ENCODE measurements around the gene MLH3.

Gene MLH3

DNA sequence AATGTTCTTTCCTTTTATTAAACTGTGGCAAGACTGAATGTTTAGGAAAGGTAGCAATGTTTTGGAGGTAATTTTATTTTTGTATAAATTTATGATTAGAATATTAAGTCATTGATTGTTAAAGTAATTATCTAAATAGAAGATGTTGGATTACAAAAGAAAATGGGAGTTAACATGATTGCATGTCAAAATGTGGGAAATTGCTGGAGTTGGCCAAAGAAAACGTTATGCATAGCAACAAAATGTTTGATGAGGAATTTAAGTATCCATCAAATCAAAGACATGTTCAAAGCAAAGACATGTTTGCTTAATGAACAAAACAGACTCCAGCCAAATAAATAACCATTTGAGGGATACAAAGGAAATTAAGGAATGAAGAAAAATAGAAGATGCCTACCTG lies 3.2 kb upstream of the MLH3 start:
- TF ChIP-seq TOX (CRISPR knock-in tag; IDR thresholded peaks at IDR 0.05; ENCODE audit: borderline replicate concordance): peak; percentile 31; the same call in 1 of the 2 replicates
- no peak for TF ChIP-seq RARB (CRISPR knock-in tag; IDR thresholded peaks at IDR 0.05)
- no peak for TF ChIP-seq ARNTL (CRISPR knock-in tag; IDR thresholded peaks at IDR 0.05; ENCODE audit: borderline replicate concordance, low read depth)
- no peak for TF ChIP-seq ZNF70 (CRISPR knock-in tag; IDR thresholded peaks at IDR 0.05)
- ATAC-seq: no peak

DNA sequence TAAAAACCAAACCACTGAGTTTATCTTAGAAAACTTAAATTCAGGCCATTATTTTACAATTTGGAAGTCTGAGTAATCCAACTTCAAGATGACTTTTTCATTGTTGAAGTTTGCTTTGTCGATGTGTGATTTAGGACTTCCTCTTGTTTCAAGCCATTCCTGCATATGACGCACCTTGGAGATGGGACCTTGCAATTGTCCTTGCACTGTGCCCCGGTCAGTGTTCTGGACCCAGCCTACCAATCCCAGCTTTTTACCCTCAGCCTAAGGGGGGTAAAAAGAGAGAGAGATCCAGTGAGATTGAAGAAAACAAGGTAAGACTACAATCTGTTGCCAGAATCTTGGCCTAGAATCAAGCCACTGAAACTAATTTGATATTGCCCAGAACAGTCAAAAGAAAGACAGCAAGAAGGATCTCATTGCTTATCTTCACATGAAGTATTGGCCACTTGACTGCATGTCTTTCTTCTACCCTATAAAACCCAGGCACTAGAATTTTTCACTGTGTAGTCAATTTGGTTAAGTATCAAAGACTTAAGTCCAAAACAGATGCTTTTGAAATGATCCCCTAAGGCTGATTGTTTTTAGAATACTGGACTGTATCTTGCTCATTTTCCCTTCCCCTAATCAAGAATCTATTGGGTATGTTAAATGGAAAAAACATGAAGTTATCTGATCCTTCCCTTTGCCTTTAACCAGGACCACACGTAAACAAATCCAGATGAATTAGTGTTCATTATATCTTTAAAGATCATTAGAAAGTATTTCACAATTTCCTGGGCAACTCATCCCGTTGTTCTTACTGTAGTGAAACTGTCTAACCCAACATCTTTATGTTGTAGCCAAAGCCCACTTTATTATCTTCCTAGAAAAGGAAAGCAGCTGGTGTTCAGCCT lies 2.4 kb upstream of the MLH3 start:
- TF ChIP-seq ISL1 (CRISPR knock-in tag; IDR thresholded peaks at IDR 0.05): peak; percentile 81
- TF ChIP-seq TOX (CRISPR knock-in tag; IDR thresholded peaks at IDR 0.05; ENCODE audit: borderline replicate concordance): peak; percentile 35; the same call in 1 of the 2 replicates
- TF ChIP-seq TCF4 (CRISPR knock-in tag; IDR thresholded peaks at IDR 0.05; ENCODE audit: borderline replicate concordance): peak; percentile 63; the same call in 1 of the 2 replicates
- no peak for TF ChIP-seq ZNF8 (CRISPR knock-in tag; IDR thresholded peaks at IDR 0.05)
- TF ChIP-seq, protein P1, sequence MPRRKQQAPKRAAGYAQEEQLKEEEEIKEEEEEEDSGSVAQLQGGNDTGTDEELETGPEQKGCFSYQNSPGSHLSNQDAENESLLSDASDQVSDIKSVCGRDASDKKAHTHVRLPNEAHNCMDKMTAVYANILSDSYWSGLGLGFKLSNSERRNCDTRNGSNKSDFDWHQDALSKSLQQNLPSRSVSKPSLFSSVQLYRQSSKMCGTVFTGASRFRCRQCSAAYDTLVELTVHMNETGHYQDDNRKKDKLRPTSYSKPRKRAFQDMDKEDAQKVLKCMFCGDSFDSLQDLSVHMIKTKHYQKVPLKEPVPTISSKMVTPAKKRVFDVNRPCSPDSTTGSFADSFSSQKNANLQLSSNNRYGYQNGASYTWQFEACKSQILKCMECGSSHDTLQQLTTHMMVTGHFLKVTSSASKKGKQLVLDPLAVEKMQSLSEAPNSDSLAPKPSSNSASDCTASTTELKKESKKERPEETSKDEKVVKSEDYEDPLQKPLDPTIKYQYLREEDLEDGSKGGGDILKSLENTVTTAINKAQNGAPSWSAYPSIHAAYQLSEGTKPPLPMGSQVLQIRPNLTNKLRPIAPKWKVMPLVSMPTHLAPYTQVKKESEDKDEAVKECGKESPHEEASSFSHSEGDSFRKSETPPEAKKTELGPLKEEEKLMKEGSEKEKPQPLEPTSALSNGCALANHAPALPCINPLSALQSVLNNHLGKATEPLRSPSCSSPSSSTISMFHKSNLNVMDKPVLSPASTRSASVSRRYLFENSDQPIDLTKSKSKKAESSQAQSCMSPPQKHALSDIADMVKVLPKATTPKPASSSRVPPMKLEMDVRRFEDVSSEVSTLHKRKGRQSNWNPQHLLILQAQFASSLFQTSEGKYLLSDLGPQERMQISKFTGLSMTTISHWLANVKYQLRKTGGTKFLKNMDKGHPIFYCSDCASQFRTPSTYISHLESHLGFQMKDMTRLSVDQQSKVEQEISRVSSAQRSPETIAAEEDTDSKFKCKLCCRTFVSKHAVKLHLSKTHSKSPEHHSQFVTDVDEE (CRISPR knock-in tag; IDR thresholded peaks at IDR 0.05): 0 out of 2 replicates have a peak, but pooled peaks have one; percentile 54
- TF ChIP-seq CREB5 (CRISPR knock-in tag; IDR thresholded peaks at IDR 0.05; ENCODE audit: low read depth): no peak
- TF ChIP-seq, protein P2, sequence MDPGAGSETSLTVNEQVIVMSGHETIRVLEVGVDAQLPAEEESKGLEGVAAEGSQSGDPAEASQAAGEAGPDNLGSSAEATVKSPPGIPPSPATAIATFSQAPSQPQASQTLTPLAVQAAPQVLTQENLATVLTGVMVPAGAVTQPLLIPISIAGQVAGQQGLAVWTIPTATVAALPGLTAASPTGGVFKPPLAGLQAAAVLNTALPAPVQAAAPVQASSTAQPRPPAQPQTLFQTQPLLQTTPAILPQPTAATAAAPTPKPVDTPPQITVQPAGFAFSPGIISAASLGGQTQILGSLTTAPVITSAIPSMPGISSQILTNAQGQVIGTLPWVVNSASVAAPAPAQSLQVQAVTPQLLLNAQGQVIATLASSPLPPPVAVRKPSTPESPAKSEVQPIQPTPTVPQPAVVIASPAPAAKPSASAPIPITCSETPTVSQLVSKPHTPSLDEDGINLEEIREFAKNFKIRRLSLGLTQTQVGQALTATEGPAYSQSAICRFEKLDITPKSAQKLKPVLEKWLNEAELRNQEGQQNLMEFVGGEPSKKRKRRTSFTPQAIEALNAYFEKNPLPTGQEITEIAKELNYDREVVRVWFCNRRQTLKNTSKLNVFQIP (CRISPR knock-in tag; IDR thresholded peaks at IDR 0.05; ENCODE audit: borderline replicate concordance, low read depth): no peak
- TF ChIP-seq CSDC2 (CRISPR knock-in tag; IDR thresholded peaks at IDR 0.05): no peak
- TF ChIP-seq SNAI2 (CRISPR knock-in tag; IDR thresholded peaks at IDR 0.05): peak; percentile 97
- TF ChIP-seq OSR1 (CRISPR knock-in tag; IDR thresholded peaks at IDR 0.05): no peak
- 0 out of 2 replicates have a peak, but pooled peaks have one; percentile 30 for TF ChIP-seq PATZ1 (CRISPR knock-in tag; IDR thresholded peaks at IDR 0.05; ENCODE audit: borderline replicate concordance)
- peak; percentile 76 for ATAC-seq

DNA sequence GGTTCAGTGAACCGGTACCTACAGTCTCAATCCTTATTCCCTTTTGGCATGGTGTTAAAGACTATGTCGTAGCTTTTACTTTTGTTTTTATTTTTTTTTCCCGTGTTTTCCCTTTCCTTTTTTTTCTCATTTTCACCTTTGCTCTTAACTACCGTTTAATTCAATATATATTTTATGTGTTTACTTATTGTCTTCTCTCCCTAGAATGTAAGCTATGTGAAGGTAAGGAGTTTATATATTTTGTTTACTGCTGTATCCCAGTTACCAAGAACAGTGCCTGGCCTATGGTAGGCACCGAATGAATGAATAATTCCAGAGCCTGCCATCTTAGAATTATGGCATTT lies 261 bp upstream of the MLH3 start:
- ATAC-seq: no peak
- TF ChIP-seq CREB5 (CRISPR knock-in tag; IDR thresholded peaks at IDR 0.05; ENCODE audit: low read depth): no peak
- no peak for TF ChIP-seq SNAI2 (CRISPR knock-in tag; IDR thresholded peaks at IDR 0.05)
- TF ChIP-seq ARNTL (CRISPR knock-in tag; IDR thresholded peaks at IDR 0.05; ENCODE audit: borderline replicate concordance, low read depth): no peak
- no peak for TF ChIP-seq PATZ1 (CRISPR knock-in tag; IDR thresholded peaks at IDR 0.05; ENCODE audit: borderline replicate concordance)
- TF ChIP-seq GLIS3 (CRISPR knock-in tag; IDR thresholded peaks at IDR 0.05): no peak
- TF ChIP-seq BACH2 (CRISPR knock-in tag; IDR thresholded peaks at IDR 0.05; ENCODE audit: borderline replicate concordance): no peak
